ENCODE results near the gene BCL2L14. TPM values are rescaled to one million over a fixed set of nuclear protein-coding genes. Genes with fewer than 3 reads are reported as not detected.

Gene BCL2L14
- total RNA-seq, 1 donor from 2014 or later: 2.6 TPM

GRCh38 chr12:12047682-12048081, 23.1 kb upstream of the BCL2L14 start:
- no peak for TF ChIP-seq CTCF (IDR thresholded peaks at IDR 0.05)
- Histone ChIP-seq H3K27me3 (ENCODE audit: low read depth) (no peaks in the 10 kb centered on the region), H3K4me1 (no peaks in the 10 kb centered on the region), H3K9me3 (no peaks in the 10 kb centered on the region), H3K4me3 (no peak overlapping the region), H3K36me3 (no peaks in the 10 kb centered on the region), H3K27ac (no peak overlapping the region)
- intact Hi-C loops (cut with DNase I): no loop called here
- ATAC-seq: peak in 1 of 2 donors; percentile 35
- no peak for DNase-seq

DNA sequence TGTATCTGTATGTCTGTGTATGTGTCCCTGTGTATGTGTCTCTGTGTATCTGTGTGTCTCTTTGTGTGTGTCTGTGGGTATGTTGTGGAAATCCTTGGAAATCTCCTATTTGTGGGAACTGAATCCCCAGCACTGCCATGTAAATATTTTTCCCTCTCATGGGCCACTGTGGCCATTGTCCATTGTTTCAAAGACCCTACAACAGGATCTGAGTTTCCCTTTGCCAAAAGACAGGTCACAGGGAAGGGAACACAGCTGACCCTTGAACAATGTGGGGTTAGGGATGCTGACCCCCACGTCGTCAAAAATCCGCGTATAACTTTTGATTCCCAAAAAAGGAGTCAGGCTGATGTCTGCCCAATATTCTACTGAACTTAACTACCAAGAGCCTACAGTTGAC, 22.5 kb upstream of the BCL2L14 start:
- no peaks in the 10 kb centered on the region for H3K36me3 ChIP-seq
- H3K4me3 ChIP-seq: no peak overlapping the region
- DNase-seq: no peak
- no peak overlapping the region for H3K27ac ChIP-seq
- H3K27me3 ChIP-seq (ENCODE audit: low read depth): no peaks in the 10 kb centered on the region
- H3K9me3 ChIP-seq: no peaks in the 10 kb centered on the region
- intact Hi-C loops (cut with DNase I): no loop called here
- no peak for ATAC-seq
- no peaks in the 10 kb centered on the region for H3K4me1 ChIP-seq
- TF ChIP-seq CTCF (IDR thresholded peaks at IDR 0.05): no peak

DNA sequence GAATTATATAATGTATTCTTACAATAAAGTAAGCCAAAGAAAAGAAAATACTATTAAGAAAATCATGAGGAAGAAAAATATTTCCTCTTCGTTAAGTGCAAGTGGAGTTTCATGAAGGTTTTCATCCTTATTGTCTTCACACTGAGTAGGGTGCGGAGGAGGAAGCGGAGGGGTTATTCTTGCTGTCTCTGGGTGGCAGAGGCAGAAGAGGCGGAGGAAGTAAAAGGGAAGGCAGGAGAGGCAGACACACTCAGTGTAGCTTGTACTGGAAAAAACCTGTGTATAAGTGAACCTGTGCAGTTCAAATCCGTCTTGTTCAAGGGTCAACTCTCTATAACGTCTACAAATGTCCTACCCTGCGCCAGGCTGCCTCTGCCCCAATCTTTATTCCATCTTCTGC, 22.0 kb upstream of the BCL2L14 start:
- H3K36me3 ChIP-seq: no peaks in the 10 kb centered on the region
- DNase-seq (no peak), ATAC-seq (no peak)
- H3K27ac ChIP-seq: no peak overlapping the region
- intact Hi-C loops (cut with DNase I): no loop called here
- no peaks in the 10 kb centered on the region for H3K27me3 ChIP-seq (ENCODE audit: low read depth)
- H3K4me3 ChIP-seq: no peak overlapping the region
- no peaks in the 10 kb centered on the region for H3K9me3 ChIP-seq
- H3K4me1 ChIP-seq: no peaks in the 10 kb centered on the region
- TF ChIP-seq CTCF (IDR thresholded peaks at IDR 0.05): no peak

DNA sequence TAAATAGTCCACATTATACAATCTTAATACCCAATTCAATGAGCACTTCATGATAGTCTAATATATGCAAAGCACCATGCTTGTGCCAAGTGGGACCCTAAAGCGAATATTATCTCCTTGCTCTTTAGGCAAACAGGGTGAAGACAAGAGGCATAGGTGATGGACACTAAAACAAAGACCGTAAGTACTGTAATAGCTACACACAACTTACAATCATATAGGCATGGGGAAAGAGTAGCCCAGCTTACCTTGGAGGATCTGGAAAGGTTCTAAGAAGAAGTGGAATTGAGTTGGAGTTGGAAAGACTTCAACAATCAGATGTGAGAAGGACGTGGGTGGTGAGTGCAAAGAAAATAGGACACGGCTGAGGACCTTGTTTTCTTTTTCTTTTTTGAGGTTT, 19.1 kb upstream of the BCL2L14 start:
- no peaks in the 10 kb centered on the region for H3K9me3 ChIP-seq
- ATAC-seq (no peak), DNase-seq (no peak)
- H3K4me3 ChIP-seq: no peak overlapping the region
- no peaks in the 10 kb centered on the region for H3K36me3 ChIP-seq
- no peaks in the 10 kb centered on the region for H3K27me3 ChIP-seq (ENCODE audit: low read depth)
- no peaks in the 10 kb centered on the region for H3K4me1 ChIP-seq
- intact Hi-C loops (cut with DNase I): no loop called here
- no peak overlapping the region for H3K27ac ChIP-seq
- no peak for TF ChIP-seq CTCF (IDR thresholded peaks at IDR 0.05)

DNA sequence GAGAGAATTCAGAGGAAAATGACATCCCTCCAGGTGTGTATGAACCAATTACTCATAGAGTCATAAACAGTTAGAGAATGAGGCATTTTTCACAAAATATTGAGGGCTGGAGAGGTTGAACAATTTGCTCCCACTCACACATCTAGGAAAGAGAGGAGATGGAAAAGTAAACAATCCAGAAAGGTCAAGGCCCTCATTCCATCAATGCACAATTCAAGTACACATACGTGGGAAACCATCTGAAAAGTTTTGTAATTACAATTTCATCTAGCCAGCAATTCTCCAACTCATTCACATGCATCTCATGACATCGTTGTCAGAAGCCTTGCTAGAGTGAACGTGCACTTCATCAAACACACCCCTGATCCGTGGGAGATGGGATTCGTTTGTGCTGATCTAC, 15.7 kb upstream of the BCL2L14 start:
- intact Hi-C loops (cut with DNase I): no loop called here
- H3K9me3 ChIP-seq: no peaks in the 10 kb centered on the region
- no peaks in the 10 kb centered on the region for H3K36me3 ChIP-seq
- no peaks in the 10 kb centered on the region for H3K4me1 ChIP-seq
- no peaks in the 10 kb centered on the region for H3K27me3 ChIP-seq (ENCODE audit: low read depth)
- ATAC-seq: no peak
- no peak for TF ChIP-seq CTCF (IDR thresholded peaks at IDR 0.05)
- DNase-seq: no peak
- H3K4me3 ChIP-seq: no peak overlapping the region
- no peak overlapping the region for H3K27ac ChIP-seq

DNA sequence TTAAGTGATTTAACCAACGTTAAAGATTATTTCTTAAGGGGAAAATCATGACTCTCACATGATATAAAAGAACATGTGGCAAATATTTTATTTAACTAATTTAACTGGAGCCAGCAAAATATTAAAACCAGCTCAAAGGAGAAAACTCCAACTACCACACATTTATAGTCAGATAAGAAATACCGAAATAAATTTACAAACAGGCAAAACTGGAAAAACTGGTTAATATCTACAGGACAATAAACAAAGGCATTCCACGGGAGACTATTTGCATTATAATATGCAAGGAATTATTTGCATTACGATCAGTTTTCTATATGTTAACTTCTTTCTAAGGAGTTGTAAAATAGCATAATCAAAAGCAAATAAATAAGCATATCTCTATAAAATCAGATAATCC, 13.8 kb upstream of the BCL2L14 start:
- H3K27me3 ChIP-seq (ENCODE audit: low read depth): no peaks in the 10 kb centered on the region
- no peaks in the 10 kb centered on the region for H3K36me3 ChIP-seq
- intact Hi-C loops (cut with DNase I): no loop called here
- no peaks in the 10 kb centered on the region for H3K4me1 ChIP-seq
- ATAC-seq: no peak
- no peaks in the 10 kb centered on the region for H3K9me3 ChIP-seq
- no peak overlapping the region for H3K27ac ChIP-seq
- H3K4me3 ChIP-seq: no peak overlapping the region
- no peak for DNase-seq
- no peak for TF ChIP-seq CTCF (IDR thresholded peaks at IDR 0.05)

Data from lower lobe of right lung (tissue), 2 donors.